ENCODE measurements around the gene B3GAT1. TPM values are rescaled to one million over a fixed set of nuclear protein-coding genes. Genes with fewer than 3 reads are reported as not detected.

The B3GAT1 gene
- total and polyA plus RNA-seq, 2 experiments from 2014 or later, result 4.8 to 28.3 TPM

- TF ChIP-seq ETS1 (IDR thresholded peaks at IDR 0.05) (no peak), JUNB (IDR thresholded peaks at IDR 0.05; ENCODE audit: unreplicated experiment) (no peak), NANOG (IDR thresholded peaks at IDR 0.05; ENCODE audit: borderline replicate concordance) (no peak)
Measured at GRCh38 chr11:134405436-134405835, 6.6 kb downstream of the B3GAT1 start (continued).

- ATAC-seq (no peak), DNase-seq (ENCODE audit: low spot score) (no peak)
- H2AFZ ChIP-seq, result no peak overlapping the region
- no peaks in the 10 kb centered on the region for H3K4me1 ChIP-seq (ENCODE audit: insufficient read depth)
- peaks cover 45% of the 10 kb centered on the region for H3K79me2 ChIP-seq (replicated peaks; ENCODE audit: insufficient read depth)
- H3K27me3 ChIP-seq (ENCODE audit: insufficient read depth), result no peaks in the 10 kb centered on the region
- Mint-ChIP-seq H3K36me3 (ENCODE audit: low read depth) (peaks cover 20% of the 10 kb centered on the region), H3K4me3 (no peak overlapping the region), H3K27me3 (ENCODE audit: insufficient read depth, low read depth, poor library complexity) (peaks cover 3% of the 10 kb centered on the region), H3K4me1 (peaks cover 30% of the 10 kb centered on the region), H3K9me3 (peaks cover 3% of the 10 kb centered on the region; the same call in 1 of the 3 replicates), H3K27ac (no peak overlapping the region)
- H3K9me2 ChIP-seq (ENCODE audit: insufficient read depth), result peaks cover 4% of the 10 kb centered on the region; the same call in 1 of the 2 replicates
- no peaks in the 10 kb centered on the region for H3F3A ChIP-seq (replicated peaks; ENCODE audit: low read depth)
- H4K20me1 ChIP-seq (replicated peaks; ENCODE audit: insufficient read depth), result peaks cover 9% of the 10 kb centered on the region; the same call in 1 of the 2 replicates
- H3K4me2 ChIP-seq, result no peak overlapping the region
- no peaks in the 10 kb centered on the region for H3K36me3 ChIP-seq (ENCODE audit: insufficient read depth)
- H3K27ac ChIP-seq (ENCODE audit: low read depth), result no peak overlapping the region
- H3K4me3 ChIP-seq, result no peak overlapping the region
- TF ChIP-seq EZH2 (IDR thresholded peaks at IDR 0.05; ENCODE audit: low read depth, unreplicated experiment), result no peak
- no peak for TF ChIP-seq ZNF331 (CRISPR knock-in tag; IDR thresholded peaks at IDR 0.05; ENCODE audit: low read depth)
- no peak for TF ChIP-seq ZNF114 (CRISPR knock-in tag; IDR thresholded peaks at IDR 0.05)
- no peak for TF ChIP-seq EZH2phosphoT487 (IDR thresholded peaks at IDR 0.05; ENCODE audit: unreplicated experiment)
- no peak for TF ChIP-seq STAT1 (IDR thresholded peaks at IDR 0.05; ENCODE audit: unreplicated experiment)
- no peak for TF ChIP-seq NANOG (IDR thresholded peaks at IDR 0.05; ENCODE audit: borderline replicate concordance)
- TF ChIP-seq POLR2AphosphoS5 (IDR thresholded peaks at IDR 0.05; ENCODE audit: low read depth), result no peak
- TF ChIP-seq CTCF (conservative IDR thresholded peaks at IDR 0.05; ENCODE audit: low read depth in 2 of 2), result no peak
- TF ChIP-seq CREB1 (CRISPR knock-in tag; IDR thresholded peaks at IDR 0.05; ENCODE audit: low read depth), result no peak
- TF ChIP-seq ZNF462 (CRISPR knock-in tag; IDR thresholded peaks at IDR 0.05), result no peak
Measured at GRCh38 chr11:134404575-134405341, 7.3 kb downstream of the B3GAT1 start.
